Measurements from ENCODE around the gene EMID1.

EMID1 gene

GRCh38 chr22:29306175-29306834 lies 100.6 kb downstream of the EMID1 start, which contains the start of gene GAS2L1 (continued):
- no peak; the same call in none of the 2 replicates for TF ChIP-seq ZEB2 (tag by site-specific recombination; IDR thresholded peaks at IDR 0.05)
- TF ChIP-seq ZNF169 (tag by site-specific recombination; IDR thresholded peaks at IDR 0.05) = no peak
- no peak for TF ChIP-seq ZNF16 (tag by site-specific recombination; IDR thresholded peaks at IDR 0.05; ENCODE audit: low read depth)
- no peak for TF ChIP-seq ZNF19 (tag by site-specific recombination; IDR thresholded peaks at IDR 0.05; ENCODE audit: low read depth)
- no peak for TF ChIP-seq ZNF114 (tag by site-specific recombination; IDR thresholded peaks at IDR 0.05)
- peak; percentile 74 for TF ChIP-seq SP3 (tag by site-specific recombination; IDR thresholded peaks at IDR 0.05)
- no peak for TF ChIP-seq INSM2 (tag by site-specific recombination; IDR thresholded peaks at IDR 0.05)
- peak; percentile 50 for TF ChIP-seq ZBTB8A (tag by site-specific recombination; IDR thresholded peaks at IDR 0.05)
- TF ChIP-seq ZBTB48 (tag by site-specific recombination; IDR thresholded peaks at IDR 0.05) = peak; percentile 60
- no peak for TF ChIP-seq ZSCAN23 (tag by site-specific recombination; IDR thresholded peaks at IDR 0.05)
- no peak for TF ChIP-seq ZNF132 (tag by site-specific recombination; IDR thresholded peaks at IDR 0.05; ENCODE audit: borderline replicate concordance)
- peak; percentile 52; the same call in 1 of the 2 replicates for TF ChIP-seq ZNF76 (tag by site-specific recombination; IDR thresholded peaks at IDR 0.05; ENCODE audit: borderline replicate concordance, low read depth)
- peak; percentile 97 for TF ChIP-seq KLF1 (tag by site-specific recombination; IDR thresholded peaks at IDR 0.05)
- no peak for TF ChIP-seq ZSCAN18 (tag by site-specific recombination; IDR thresholded peaks at IDR 0.05)
- TF ChIP-seq ZNF530 (tag by site-specific recombination; IDR thresholded peaks at IDR 0.05; ENCODE audit: low read depth) = 0 out of 2 replicates have a peak, but pooled peaks have one; percentile 11
- no peak; the same call in 1 of the 2 replicates for TF ChIP-seq ZNF654 (tag by site-specific recombination; IDR thresholded peaks at IDR 0.05; ENCODE audit: low read depth)
- TF ChIP-seq ZNF513 (tag by site-specific recombination; IDR thresholded peaks at IDR 0.05) = no peak
- no peak for TF ChIP-seq PRDM6 (tag by site-specific recombination; IDR thresholded peaks at IDR 0.05)
- TF ChIP-seq SALL2 (tag by site-specific recombination; IDR thresholded peaks at IDR 0.05; ENCODE audit: borderline replicate concordance) = no peak
- TF ChIP-seq PRDM4 (tag by site-specific recombination; IDR thresholded peaks at IDR 0.05) = no peak; the same call in 1 of the 2 replicates
- TF ChIP-seq ZSCAN5A (tag by site-specific recombination; IDR thresholded peaks at IDR 0.05) = peak; percentile 3; the same call in 1 of the 2 replicates
- peak; percentile 48 for TF ChIP-seq WT1 (tag by site-specific recombination; IDR thresholded peaks at IDR 0.05)
- peak; percentile 63; the same call in 1 of the 2 replicates for TF ChIP-seq YY1 (tag by site-specific recombination; IDR thresholded peaks at IDR 0.05)
- TF ChIP-seq ZNF692 (tag by site-specific recombination; IDR thresholded peaks at IDR 0.05) = no peak
- TF ChIP-seq ZNF280C (tag by site-specific recombination; IDR thresholded peaks at IDR 0.05) = no peak
